Measurements from ENCODE around the gene ADAT1.

The ADAT1 gene

GRCh38 chr16:75622761-75623605 lies at the start of gene ADAT1:
Gene ADAT1, minus strand, starts transcription at chr16:75623281. Its CDS starts 2,482 bp downstream, at chr16:75620799.
- CTCF ChIA-PET = interaction anchor here (0.6 to 1.2 kb wide), 3 partner anchors 106 to 908 kb away, joined by 3 to 4 read pairs (median 4); no protein-coding TSS in a partner anchor
- peak within 1 kb of the TSS; percentile 85 for H3K27ac ChIP-seq
- peak; percentile 95 for DNase-seq (ENCODE audit: low spot score)
- POLR2A ChIA-PET (ENCODE audit: low non-redundant PET) = interaction anchor here (0.5 to 1.7 kb wide), 3 partner anchors 24 to 618 kb away, joined by 3 to 5 read pairs (median 4); partner anchors contain the start of genes KARS1 and TERF2IP
- no peak for TF ChIP-seq CTCF (conservative IDR thresholded peaks at IDR 0.05; ENCODE audit: low read depth)

DNA sequence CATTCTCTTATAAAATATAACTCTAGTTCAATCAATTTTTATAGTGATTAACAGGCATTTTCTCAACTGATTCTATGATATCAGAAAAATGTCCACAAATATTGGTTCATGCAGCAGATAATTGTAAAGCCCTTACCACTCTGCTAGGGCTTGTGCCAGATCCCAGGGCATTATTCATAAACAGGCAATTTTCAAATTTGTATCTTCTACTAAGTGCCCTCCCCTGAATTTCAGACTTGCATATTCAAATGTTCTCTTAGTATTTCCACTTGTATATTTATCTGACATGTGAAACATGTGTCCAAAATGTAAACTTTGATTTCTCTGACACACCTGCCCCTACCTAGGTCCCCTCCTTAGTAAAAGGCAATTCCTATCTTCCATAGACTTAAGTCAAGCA lies 44.4 kb upstream of the ADAT1 start:
- ChIA-PET POLR2A (ENCODE audit: low non-redundant PET) (no interaction called here), CTCF (no interaction called here)
- no peak for DNase-seq (ENCODE audit: low spot score)
- no peak for TF ChIP-seq CTCF (conservative IDR thresholded peaks at IDR 0.05; ENCODE audit: low read depth)
- H3K27ac ChIP-seq = no peak overlapping the region

DNA sequence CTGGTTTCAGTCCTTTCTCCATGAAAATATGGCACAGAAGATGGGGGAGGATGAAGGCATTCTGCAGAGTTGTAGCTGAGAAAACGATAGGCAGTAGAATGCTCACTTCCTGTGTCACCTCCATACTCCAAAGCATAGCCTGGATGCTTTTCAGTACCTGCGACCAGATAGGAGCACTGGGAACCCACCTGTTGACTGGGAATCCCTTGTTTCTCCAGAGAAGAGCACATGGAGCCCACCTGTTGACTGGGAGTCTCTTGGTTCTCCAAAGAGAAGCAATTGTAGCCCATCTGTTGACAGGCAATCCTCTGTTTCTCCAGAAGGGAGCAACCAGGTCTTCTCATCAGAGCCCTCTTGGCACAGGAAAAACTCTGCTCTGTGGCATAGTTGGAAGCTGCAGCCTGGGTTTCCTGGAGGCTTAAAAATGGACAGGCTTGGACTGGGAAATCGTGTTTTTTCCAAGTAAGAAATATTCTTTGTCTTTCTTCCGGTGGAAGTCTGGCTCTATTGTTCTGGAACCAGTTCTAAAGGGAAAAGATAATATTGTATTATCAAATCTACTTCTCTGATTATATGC lies 37.7 kb upstream of the ADAT1 start:
- ChIA-PET CTCF (no interaction called here), POLR2A (ENCODE audit: low non-redundant PET) (no interaction called here)
- DNase-seq (ENCODE audit: low spot score) = no peak
- H3K27ac ChIP-seq = no peak overlapping the region
- TF ChIP-seq CTCF (conservative IDR thresholded peaks at IDR 0.05; ENCODE audit: low read depth) = no peak

DNA sequence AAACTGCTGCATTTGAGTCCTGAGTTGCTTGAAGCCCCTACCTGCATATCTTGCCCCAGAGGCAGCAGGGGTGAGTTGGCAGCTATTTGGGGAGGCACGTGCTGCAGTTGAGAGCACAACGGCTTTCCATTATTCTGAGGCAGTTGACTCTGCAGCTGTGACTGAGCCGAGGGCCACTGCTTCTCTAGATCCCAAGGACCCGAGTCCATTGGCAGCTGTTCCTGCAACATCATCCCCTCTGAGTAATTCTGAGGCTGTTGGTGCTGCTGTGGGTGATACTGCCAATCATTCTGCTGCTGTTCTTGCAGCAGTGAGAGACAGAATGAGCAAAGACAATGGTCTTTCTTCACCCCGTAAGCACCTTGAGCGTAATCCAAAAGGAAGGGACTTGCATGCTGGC lies 37.2 kb upstream of the ADAT1 start:
- ChIA-PET CTCF (no interaction called here), POLR2A (ENCODE audit: low non-redundant PET) (no interaction called here)
- TF ChIP-seq CTCF (conservative IDR thresholded peaks at IDR 0.05; ENCODE audit: low read depth) = no peak
- no peak overlapping the region for H3K27ac ChIP-seq
- no peak for DNase-seq (ENCODE audit: low spot score)

DNA sequence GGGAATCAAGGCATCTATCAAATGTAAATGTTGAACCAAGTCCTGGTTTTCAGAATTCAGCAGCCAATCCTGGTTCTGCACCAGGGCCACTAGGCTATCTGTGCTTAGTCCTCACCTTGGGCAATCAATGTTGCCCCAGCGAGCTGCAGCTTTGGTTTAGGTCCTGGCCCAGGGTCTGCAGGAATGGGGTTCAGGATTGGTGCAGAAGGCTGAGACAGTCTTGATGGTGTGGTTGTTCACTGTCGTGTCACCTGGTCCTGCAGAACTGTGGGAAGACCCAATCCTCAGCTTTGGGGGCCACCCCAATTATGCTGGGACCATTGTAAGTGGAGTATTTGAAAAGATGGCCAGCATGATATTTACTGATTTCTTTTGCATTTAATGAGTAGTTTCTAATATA lies 35.1 kb upstream of the ADAT1 start:
- ChIA-PET CTCF (interaction anchor here (0.6 kb wide), 1 partner anchor 59 kb away, joined by 3 read pairs; no protein-coding TSS in a partner anchor), POLR2A (ENCODE audit: low non-redundant PET) (no interaction called here)

More for the DNA sequence above, 35.1 kb upstream of the ADAT1 start:
- no peak for TF ChIP-seq CTCF (conservative IDR thresholded peaks at IDR 0.05; ENCODE audit: low read depth)
- H3K27ac ChIP-seq = no peak overlapping the region
- no peak for DNase-seq (ENCODE audit: low spot score)

All from RWPE1 (cell line).